Vagina (tissue), 2 donors: Measurements from ENCODE around the gene SYT4. TPM values are rescaled to one million over a fixed set of nuclear protein-coding genes. Genes with fewer than 3 reads are reported as not detected.

ENCODE experiments used
- DNase-seq, 2 donors: peaks; one replicate each; pipeline ENCODE4 v3.0.0-alpha.2; 2017; ENCODE audit errors: extremely low spot score in 2 of 2
- H3K27ac ChIP-seq: fragments of 200-600 bp; sonication (generic); one replicate; pipeline ENCODE4 v1.5.1; 2019
- H3K27me3 ChIP-seq: fragments of 200-600 bp; sonication (generic); one replicate; pipeline ENCODE4 v1.5.1; 2019
- H3K36me3 ChIP-seq, 2 donors: fragments of 200-600 bp; sonication (generic); one replicate each; pipeline ENCODE4 v1.5.1; 2017 to 2019
- H3K4me1 ChIP-seq: fragments of 200-600 bp; sonication (generic); one replicate; pipeline ENCODE4 v1.5.1; 2019
- H3K4me3 ChIP-seq, 2 donors: fragments of 200-600 bp; sonication (generic); 1 replicate in 1 of 2; 2 replicates in 1 of 2; pipeline ENCODE4 v1.5.1; 2016 to 2019
- H3K9me3 ChIP-seq: fragments of 200-600 bp; sonication (generic); one replicate; pipeline ENCODE4 v1.5.1; 2019
- CTCF ChIP-seq, 3 experiments: fragments of 450-650 bp in 2 of 3; fragments of 200-600 bp in 1 of 3; sonication (generic) in 1 of 3; IDR thresholded peaks; one replicate each; pipeline ENCODE4 v1.5.1; 2017 to 2019; ENCODE audit warnings: antibody characterized with exemption in 3 of 3, mild to moderate bottlenecking in 2 of 3, moderate library complexity in 2 of 3
- POLR2A ChIP-seq, 2 donors: fragments of 450-650 bp; IDR thresholded peaks; one replicate each; pipeline ENCODE4 v1.6.1; 2017; ENCODE audit warnings: antibody characterized with exemption in 2 of 2, mild to moderate bottlenecking in 2 of 2, moderate library complexity in 2 of 2
- POLR2AphosphoS5 ChIP-seq, 2 donors: sonication (generic); formaldehyde crosslinking; IDR thresholded peaks; one replicate each; pipeline ENCODE4 v1.9.0; 2017; ENCODE audit warnings: antibody characterized with exemption in 2 of 2, mild to moderate bottlenecking in 2 of 2, low read depth in 1 of 2; ENCODE audit not compliant: insufficient read depth in 1 of 2
- intact Hi-C: fragments of 100-400 bp; cut with DNase I; formaldehyde crosslinking; loops from one replicate; pipeline ENCODE4 v1.15.1; 2023
- total RNA-seq: library from RNA; depleted of rRNA; stranded (reverse); fragments of >200 nt; gene quantifications from one replicate; pipeline ENCODE4 v1.2.3, GENCODE V29; 2016

SYT4 gene
- total RNA-seq, 1 donor from 2014 or later: 4.7 TPM

GRCh38 chr18:43248610-43249249 lies 28.6 kb downstream of the SYT4 start:
- intact Hi-C loops: no loop called here
- Histone ChIP-seq H3K27me3 (no peaks in the 10 kb centered on the region), H3K4me1 (no peaks in the 10 kb centered on the region), H3K9me3 (no peaks in the 10 kb centered on the region), H3K27ac (no peak overlapping the region), H3K36me3 (no peaks in the 10 kb centered on the region), H3K4me3 (no peak overlapping the region)
- TF ChIP-seq CTCF (IDR thresholded peaks at IDR 0.05): no peak
- no peak for TF ChIP-seq POLR2AphosphoS5 (IDR thresholded peaks at IDR 0.05; ENCODE audit: insufficient read depth in 1 of 2, low read depth in 1 of 2)
- TF ChIP-seq POLR2A (IDR thresholded peaks at IDR 0.05): no peak
- DNase-seq: no peak

GRCh38 chr18:43247944-43248343 lies 29.3 kb downstream of the SYT4 start:
- no peak for DNase-seq
- Histone ChIP-seq H3K4me3 (no peak overlapping the region), H3K4me1 (no peaks in the 10 kb centered on the region), H3K36me3 (no peaks in the 10 kb centered on the region), H3K27ac (no peak overlapping the region), H3K9me3 (no peaks in the 10 kb centered on the region), H3K27me3 (no peaks in the 10 kb centered on the region)
- intact Hi-C loops: no loop called here
- no peak for TF ChIP-seq POLR2A (IDR thresholded peaks at IDR 0.05)
- TF ChIP-seq POLR2AphosphoS5 (IDR thresholded peaks at IDR 0.05; ENCODE audit: insufficient read depth in 1 of 2, low read depth in 1 of 2): no peak
- TF ChIP-seq CTCF (IDR thresholded peaks at IDR 0.05): no peak

GRCh38 chr18:43238429-43238828 lies 38.9 kb downstream of the SYT4 start:
- Histone ChIP-seq H3K9me3 (no peaks in the 10 kb centered on the region), H3K36me3 (no peaks in the 10 kb centered on the region), H3K4me1 (no peaks in the 10 kb centered on the region), H3K4me3 (no peak overlapping the region), H3K27me3 (no peaks in the 10 kb centered on the region), H3K27ac (no peak overlapping the region)
- no peak for TF ChIP-seq POLR2AphosphoS5 (IDR thresholded peaks at IDR 0.05; ENCODE audit: insufficient read depth in 1 of 2, low read depth in 1 of 2)
- no peak for TF ChIP-seq CTCF (IDR thresholded peaks at IDR 0.05)
- TF ChIP-seq POLR2A (IDR thresholded peaks at IDR 0.05): no peak
- DNase-seq: no peak
- intact Hi-C loops: no loop called here

GRCh38 chr18:43236921-43237320 lies 40.4 kb downstream of the SYT4 start:
- H3K4me3 ChIP-seq: no peak overlapping the region
- no peaks in the 10 kb centered on the region for H3K36me3 ChIP-seq
- H3K4me1 ChIP-seq: no peaks in the 10 kb centered on the region
- no peaks in the 10 kb centered on the region for H3K9me3 ChIP-seq
- intact Hi-C loops: no loop called here
- H3K27me3 ChIP-seq: no peaks in the 10 kb centered on the region
- TF ChIP-seq POLR2AphosphoS5 (IDR thresholded peaks at IDR 0.05; ENCODE audit: insufficient read depth in 1 of 2, low read depth in 1 of 2): no peak
- TF ChIP-seq POLR2A (IDR thresholded peaks at IDR 0.05): no peak
- TF ChIP-seq CTCF (IDR thresholded peaks at IDR 0.05): no peak
- no peak for DNase-seq
- H3K27ac ChIP-seq: no peak overlapping the region

GRCh38 chr18:43234889-43235288 lies 42.4 kb downstream of the SYT4 start:
- Histone ChIP-seq H3K27me3 (no peaks in the 10 kb centered on the region), H3K9me3 (no peaks in the 10 kb centered on the region), H3K36me3 (no peaks in the 10 kb centered on the region), H3K4me3 (no peak overlapping the region), H3K4me1 (no peaks in the 10 kb centered on the region), H3K27ac (no peak overlapping the region)
- no peak for DNase-seq
- intact Hi-C loops: no loop called here
- no peak for TF ChIP-seq POLR2A (IDR thresholded peaks at IDR 0.05)
